ENCODE results near the gene PRRT3. TPM values are rescaled to one million over a fixed set of nuclear protein-coding genes. Genes with fewer than 3 reads are reported as not detected.

Gene PRRT3
- total and polyA plus RNA-seq, 2 of the 13 experiments (the other 11 are each of a cell fraction or from before 2014, with no cell fraction given) = 0.22 to 0.44 TPM

GRCh38 chr3:9978710-9979305, 26.6 kb upstream of the PRRT3 start (continued):
- TF ChIP-seq ZFP91 (CRISPR knock-in tag; IDR thresholded peaks at IDR 0.05; ENCODE audit: borderline replicate concordance) (no peak), ZNF318 (CRISPR knock-in tag; IDR thresholded peaks at IDR 0.05) (no peak), ZNF607 (CRISPR knock-in tag; IDR thresholded peaks at IDR 0.05; ENCODE audit: borderline replicate concordance) (no peak)

All from HepG2 (cell line).